Stimulated activated CD8-positive, alpha-beta memory T cell treated with anti-CD3 and anti-CD28 coated beads, Interleukin-4, amount 100 ng/mL, for 4 hours (primary cell): ENCODE measurements around the gene PRKD3.
"Not testable (repeated sequence)": the region's sequence is repeated elsewhere in the genome, so short reads cannot be mapped to it uniquely, and the experiment has no call there.

ENCODE experiments used
- DNase-seq, 2 donors: peaks; one replicate each; pipeline ENCODE4 v3.0.0-alpha.2; 2020; ENCODE audit warnings: low read depth in 2 of 2, low spot score in 1 of 2

PRKD3 gene

GRCh38 chr2:37317746-37318145 lies 6.9 kb downstream of the PRKD3 start:
- no peak for DNase-seq

- DNase-seq, result no peak
Measured at GRCh38 chr2:37316181-37316580, 8.5 kb downstream of the PRKD3 start.

GRCh38 chr2:37315364-37315763 lies 9.3 kb downstream of the PRKD3 start:
- no peak for DNase-seq

- no peak for DNase-seq
Measured at GRCh38 chr2:37307500-37307899, 17.1 kb downstream of the PRKD3 start.

GRCh38 chr2:37306024-37306423 lies 18.6 kb downstream of the PRKD3 start:
- no peak for DNase-seq

- no peak for DNase-seq
Measured at GRCh38 chr2:37302701-37303252, 21.9 kb downstream of the PRKD3 start.

GRCh38 chr2:37301408-37301807 lies 23.2 kb downstream of the PRKD3 start:
- no peak for DNase-seq

GRCh38 chr2:37300578-37300977 lies 24.1 kb downstream of the PRKD3 start:
- DNase-seq, result no peak

GRCh38 chr2:37300146-37300545 lies 24.5 kb downstream of the PRKD3 start:
- no peak for DNase-seq

GRCh38 chr2:37297632-37298031 lies 27.0 kb downstream of the PRKD3 start:
- DNase-seq, result no peak

- DNase-seq, result no peak
Measured at GRCh38 chr2:37295469-37296073, 29.1 kb downstream of the PRKD3 start.

- not testable (repeated sequence) for DNase-seq
Measured at GRCh38 chr2:37294858-37295257, 29.8 kb downstream of the PRKD3 start.

GRCh38 chr2:37291680-37292079 lies 33.0 kb downstream of the PRKD3 start:
- DNase-seq, result no peak

GRCh38 chr2:37287966-37288365 lies 36.7 kb downstream of the PRKD3 start:
- no peak for DNase-seq

- DNase-seq, result no peak
Measured at GRCh38 chr2:37284381-37284780, 40.3 kb downstream of the PRKD3 start.

GRCh38 chr2:37283207-37283606 lies 41.4 kb downstream of the PRKD3 start:
- no peak for DNase-seq

- no peak for DNase-seq
Measured at GRCh38 chr2:37282746-37283145, 41.9 kb downstream of the PRKD3 start.

GRCh38 chr2:37281916-37282315 lies 42.7 kb downstream of the PRKD3 start:
- no peak for DNase-seq

GRCh38 chr2:37276291-37276690 lies 48.3 kb downstream of the PRKD3 start:
- no peak for DNase-seq
